GM21737 (cell line): ENCODE results near the gene ZNF408.

ENCODE experiments used
- ATAC-seq: cut with Tn5 transposase; IDR thresholded peaks from one replicate; pipeline ENCODE4 v1.9.1; 2021; ENCODE audit warnings: mild to moderate bottlenecking, moderate library complexity; ENCODE audit not compliant: unreplicated experiment

Gene ZNF408

GRCh38 chr11:46675949-46676348 is 24.9 kb upstream of the ZNF408 start:
- no peak for ATAC-seq

- no peak for ATAC-seq
These were observed 24.2 kb upstream of the ZNF408 start for GRCh38 chr11:46676436-46677158.

GRCh38 chr11:46677169-46677568 is 23.7 kb upstream of the ZNF408 start:
- ATAC-seq: no peak

- ATAC-seq: no peak
These were observed 22.7 kb upstream of the ZNF408 start for GRCh38 chr11:46677991-46678740.

GRCh38 chr11:46678741-46679130 is 22.1 kb upstream of the ZNF408 start:
- no peak for ATAC-seq

- ATAC-seq: no peak
These were observed 21.3 kb upstream of the ZNF408 start for GRCh38 chr11:46679241-46680163.

GRCh38 chr11:46680164-46680760 is 20.6 kb upstream of the ZNF408 start:
- no peak for ATAC-seq

GRCh38 chr11:46680815-46681214 is 20.0 kb upstream of the ZNF408 start:
- no peak for ATAC-seq

- no peak for ATAC-seq
These were observed 19.0 kb upstream of the ZNF408 start for GRCh38 chr11:46681814-46682213.

GRCh38 chr11:46682773-46683752 is 17.8 kb upstream of the ZNF408 start:
- no peak for ATAC-seq

GRCh38 chr11:46684367-46684766 is 16.5 kb upstream of the ZNF408 start:
- ATAC-seq: no peak

GRCh38 chr11:46686886-46687795 is 13.7 kb upstream of the ZNF408 start:
- no peak for ATAC-seq

- no peak for ATAC-seq
These were observed 10.1 kb upstream of the ZNF408 start for GRCh38 chr11:46690702-46691101.

GRCh38 chr11:46692450-46692849 is 8.4 kb upstream of the ZNF408 start:
- no peak for ATAC-seq

- no peak for ATAC-seq
These were observed 7.2 kb upstream of the ZNF408 start for GRCh38 chr11:46693597-46694012.

- ATAC-seq: no peak
These were observed 6.8 kb upstream of the ZNF408 start for GRCh38 chr11:46694072-46694471.

GRCh38 chr11:46694607-46695006 is 6.2 kb upstream of the ZNF408 start:
- ATAC-seq: no peak

GRCh38 chr11:46695345-46696211 is 5.3 kb upstream of the ZNF408 start:
- ATAC-seq: no peak
